Suppressor macrophage treated with lipopolysaccharide for 1 hour (primary cell): Measurements from ENCODE around the gene EPS8L2.
A peak's percentile ranks its signal among the peaks of the same experiment; 100 is the strongest.

Experiments used
- DNase-seq, 3 donors: peaks; one replicate each; pipeline ENCODE4 v3.0.0-alpha.2; 2020 to 2022

Gene EPS8L2

GRCh38 chr11:704781-705645, 1.0 kb upstream of the EPS8L2 start:
- no peak for DNase-seq

GRCh38 chr11:706439-706956, 467 bp downstream of the EPS8L2 start:
- peak; percentile 67 to 83 (median 71) for DNase-seq

- DNase-seq = no peak
Observed at GRCh38 chr11:706957-707816, 1.2 kb downstream of the EPS8L2 start.

GRCh38 chr11:707817-708420, 1.9 kb downstream of the EPS8L2 start:
- DNase-seq = no peak

- no peak for DNase-seq
Observed at GRCh38 chr11:708511-708910, 2.5 kb downstream of the EPS8L2 start.

- DNase-seq = no peak
Observed at GRCh38 chr11:709109-709997, 3.3 kb downstream of the EPS8L2 start.

- no peak for DNase-seq
Observed at GRCh38 chr11:714436-714835, 8.4 kb downstream of the EPS8L2 start.

GRCh38 chr11:719214-720016, 13.4 kb downstream of the EPS8L2 start:
- peak in 1 of 3 donors; percentile 10 for DNase-seq

GRCh38 chr11:720017-720641, 14.1 kb downstream of the EPS8L2 start:
- DNase-seq = peak in 1 of 3 donors; percentile 16

GRCh38 chr11:720642-721246, 14.7 kb downstream of the EPS8L2 start:
- DNase-seq = peak in 2 of 3 donors; percentile 75 to 79

GRCh38 chr11:721247-721740, 15.3 kb downstream of the EPS8L2 start:
- no peak for DNase-seq

- DNase-seq = peak; percentile 50 to 76 (median 54)
Observed at GRCh38 chr11:721741-722345, 15.8 kb downstream of the EPS8L2 start.

- DNase-seq = no peak
Observed at GRCh38 chr11:722346-722811, 16.3 kb downstream of the EPS8L2 start.

GRCh38 chr11:723120-723883, 17.3 kb downstream of the EPS8L2 start:
- peak; percentile 74 to 79 (median 75) for DNase-seq

- no peak for DNase-seq
Observed at GRCh38 chr11:724049-724777, 18.2 kb downstream of the EPS8L2 start.

- DNase-seq = no peak
Observed at GRCh38 chr11:724778-725386, 18.9 kb downstream of the EPS8L2 start.

- DNase-seq = no peak
Observed at GRCh38 chr11:725624-726202, 19.7 kb downstream of the EPS8L2 start.
